ENCODE data around the gene RXRA. TPM values are rescaled to one million over a fixed set of nuclear protein-coding genes. Genes with fewer than 3 reads are reported as not detected.

Gene RXRA
- total and polyA plus RNA-seq, 2 of the 13 experiments (the other 11 are each of a cell fraction or from before 2014, with no cell fraction given) = 18.9 to 29.2 TPM

DNA sequence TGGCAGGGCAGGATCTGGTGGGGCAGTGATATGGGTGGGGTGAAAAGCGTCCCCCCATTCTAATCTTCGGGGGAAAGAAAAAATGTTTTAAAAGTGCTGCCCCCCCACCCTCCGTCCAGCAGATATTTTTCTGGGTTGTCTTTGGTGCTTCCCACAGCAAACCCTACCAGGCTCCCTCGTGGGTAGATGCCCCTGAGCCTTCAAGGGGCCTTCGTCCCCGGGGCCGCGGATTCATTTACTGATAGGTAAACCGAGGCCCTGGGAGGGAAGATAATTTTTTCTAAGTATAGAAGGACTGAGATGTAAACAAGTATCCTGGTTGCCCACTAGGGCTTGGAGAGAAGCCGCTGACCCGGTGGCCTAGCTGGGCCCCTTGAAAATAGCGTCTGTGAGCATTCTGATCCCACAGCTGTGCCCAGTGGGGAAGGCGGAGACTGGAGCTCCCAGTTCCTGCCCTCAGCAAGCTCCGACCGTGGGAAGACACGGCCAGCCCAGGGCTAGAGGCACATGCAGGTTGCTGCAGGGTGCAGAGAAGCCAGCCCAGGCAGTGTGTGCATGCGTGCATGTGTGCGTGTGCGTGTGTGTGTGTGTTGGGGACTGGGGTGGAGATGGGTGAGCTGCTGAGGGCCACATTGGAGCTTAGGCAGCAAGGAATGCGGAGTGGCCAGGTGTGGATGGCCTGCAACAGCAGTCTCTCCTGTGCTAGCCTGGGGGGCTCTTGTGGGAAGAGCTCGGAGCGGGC lies 6.0 kb upstream of the RXRA start (continued):
- TF ChIP-seq, protein P1, sequence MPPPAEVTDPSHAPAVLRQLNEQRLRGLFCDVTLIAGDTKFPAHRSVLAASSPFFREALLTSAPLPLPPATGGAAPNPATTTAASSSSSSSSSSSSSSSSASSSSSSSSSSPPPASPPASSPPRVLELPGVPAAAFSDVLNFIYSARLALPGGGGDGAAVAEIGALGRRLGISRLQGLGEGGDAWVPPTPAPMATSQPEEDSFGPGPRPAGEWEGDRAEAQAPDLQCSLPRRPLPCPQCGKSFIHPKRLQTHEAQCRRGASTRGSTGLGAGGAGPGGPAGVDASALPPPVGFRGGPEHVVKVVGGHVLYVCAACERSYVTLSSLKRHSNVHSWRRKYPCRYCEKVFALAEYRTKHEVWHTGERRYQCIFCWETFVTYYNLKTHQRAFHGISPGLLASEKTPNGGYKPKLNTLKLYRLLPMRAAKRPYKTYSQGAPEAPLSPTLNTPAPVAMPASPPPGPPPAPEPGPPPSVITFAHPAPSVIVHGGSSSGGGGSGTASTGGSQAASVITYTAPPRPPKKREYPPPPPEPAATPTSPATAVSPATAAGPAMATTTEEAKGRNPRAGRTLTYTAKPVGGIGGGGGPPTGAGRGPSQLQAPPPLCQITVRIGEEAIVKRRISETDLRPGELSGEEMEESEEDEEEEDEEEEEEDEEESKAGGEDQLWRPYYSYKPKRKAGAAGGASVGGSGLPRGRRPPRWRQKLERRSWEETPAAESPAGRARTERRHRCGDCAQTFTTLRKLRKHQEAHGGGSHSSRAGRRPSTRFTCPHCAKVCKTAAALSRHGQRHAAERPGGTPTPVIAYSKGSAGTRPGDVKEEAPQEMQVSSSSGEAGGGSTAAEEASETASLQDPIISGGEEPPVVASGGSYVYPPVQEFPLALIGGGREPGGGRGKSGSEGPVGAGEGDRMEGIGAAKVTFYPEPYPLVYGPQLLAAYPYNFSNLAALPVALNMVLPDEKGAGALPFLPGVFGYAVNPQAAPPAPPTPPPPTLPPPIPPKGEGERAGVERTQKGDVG (CRISPR knock-in tag; IDR thresholded peaks at IDR 0.05; ENCODE audit: borderline replicate concordance) = no peak
- TF ChIP-seq ELF4 (CRISPR knock-in tag; IDR thresholded peaks at IDR 0.05; ENCODE audit: borderline replicate concordance) (no peak), KAT8 (CRISPR knock-in tag; IDR thresholded peaks at IDR 0.05) (no peak), ZNF501 (CRISPR knock-in tag; IDR thresholded peaks at IDR 0.05) (no peak), CC2D1A (CRISPR knock-in tag; IDR thresholded peaks at IDR 0.05) (no peak), BORCS8-MEF2B (CRISPR knock-in tag; IDR thresholded peaks at IDR 0.05) (no peak), ZNF33B (CRISPR knock-in tag; IDR thresholded peaks at IDR 0.05) (no peak), ZBTB3 (CRISPR knock-in tag; IDR thresholded peaks at IDR 0.05; ENCODE audit: borderline replicate concordance, low read depth) (no peak), NFRKB (IDR thresholded peaks at IDR 0.05) (no peak), NFE2L1 (CRISPR knock-in tag; IDR thresholded peaks at IDR 0.05; ENCODE audit: borderline replicate concordance) (no peak), POGZ (CRISPR knock-in tag; IDR thresholded peaks at IDR 0.05) (no peak), ZNF839 (CRISPR knock-in tag; IDR thresholded peaks at IDR 0.05; ENCODE audit: borderline replicate concordance) (0 out of 2 replicates have a peak, but pooled peaks have one; percentile 23), KLF12 (CRISPR knock-in tag; IDR thresholded peaks at IDR 0.05; ENCODE audit: borderline replicate concordance) (no peak), ZNF124 (CRISPR knock-in tag; IDR thresholded peaks at IDR 0.05) (no peak)
- TF ChIP-seq, protein P2, sequence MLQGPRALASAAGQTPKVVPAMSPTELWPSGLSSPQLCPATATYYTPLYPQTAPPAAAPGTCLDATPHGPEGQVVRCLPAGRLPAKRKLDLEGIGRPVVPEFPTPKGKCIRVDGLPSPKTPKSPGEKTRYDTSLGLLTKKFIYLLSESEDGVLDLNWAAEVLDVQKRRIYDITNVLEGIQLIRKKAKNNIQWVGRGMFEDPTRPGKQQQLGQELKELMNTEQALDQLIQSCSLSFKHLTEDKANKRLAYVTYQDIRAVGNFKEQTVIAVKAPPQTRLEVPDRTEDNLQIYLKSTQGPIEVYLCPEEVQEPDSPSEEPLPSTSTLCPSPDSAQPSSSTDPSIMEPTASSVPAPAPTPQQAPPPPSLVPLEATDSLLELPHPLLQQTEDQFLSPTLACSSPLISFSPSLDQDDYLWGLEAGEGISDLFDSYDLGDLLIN (CRISPR knock-in tag; IDR thresholded peaks at IDR 0.05; ENCODE audit: borderline replicate concordance) = no peak
- TF ChIP-seq, protein P3, sequence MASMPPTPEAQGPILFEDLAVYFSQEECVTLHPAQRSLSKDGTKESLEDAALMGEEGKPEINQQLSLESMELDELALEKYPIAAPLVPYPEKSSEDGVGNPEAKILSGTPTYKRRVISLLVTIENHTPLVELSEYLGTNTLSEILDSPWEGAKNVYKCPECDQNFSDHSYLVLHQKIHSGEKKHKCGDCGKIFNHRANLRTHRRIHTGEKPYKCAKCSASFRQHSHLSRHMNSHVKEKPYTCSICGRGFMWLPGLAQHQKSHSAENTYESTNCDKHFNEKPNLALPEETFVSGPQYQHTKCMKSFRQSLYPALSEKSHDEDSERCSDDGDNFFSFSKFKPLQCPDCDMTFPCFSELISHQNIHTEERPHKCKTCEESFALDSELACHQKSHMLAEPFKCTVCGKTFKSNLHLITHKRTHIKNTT (CRISPR knock-in tag; IDR thresholded peaks at IDR 0.05) = no peak
- TF ChIP-seq, protein P4, sequence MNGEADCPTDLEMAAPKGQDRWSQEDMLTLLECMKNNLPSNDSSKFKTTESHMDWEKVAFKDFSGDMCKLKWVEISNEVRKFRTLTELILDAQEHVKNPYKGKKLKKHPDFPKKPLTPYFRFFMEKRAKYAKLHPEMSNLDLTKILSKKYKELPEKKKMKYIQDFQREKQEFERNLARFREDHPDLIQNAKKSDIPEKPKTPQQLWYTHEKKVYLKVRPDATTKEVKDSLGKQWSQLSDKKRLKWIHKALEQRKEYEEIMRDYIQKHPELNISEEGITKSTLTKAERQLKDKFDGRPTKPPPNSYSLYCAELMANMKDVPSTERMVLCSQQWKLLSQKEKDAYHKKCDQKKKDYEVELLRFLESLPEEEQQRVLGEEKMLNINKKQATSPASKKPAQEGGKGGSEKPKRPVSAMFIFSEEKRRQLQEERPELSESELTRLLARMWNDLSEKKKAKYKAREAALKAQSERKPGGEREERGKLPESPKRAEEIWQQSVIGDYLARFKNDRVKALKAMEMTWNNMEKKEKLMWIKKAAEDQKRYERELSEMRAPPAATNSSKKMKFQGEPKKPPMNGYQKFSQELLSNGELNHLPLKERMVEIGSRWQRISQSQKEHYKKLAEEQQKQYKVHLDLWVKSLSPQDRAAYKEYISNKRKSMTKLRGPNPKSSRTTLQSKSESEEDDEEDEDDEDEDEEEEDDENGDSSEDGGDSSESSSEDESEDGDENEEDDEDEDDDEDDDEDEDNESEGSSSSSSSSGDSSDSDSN (CRISPR knock-in tag; IDR thresholded peaks at IDR 0.05) = 0 out of 2 replicates have a peak, but pooled peaks have one; percentile 27
- TF ChIP-seq, protein P5, sequence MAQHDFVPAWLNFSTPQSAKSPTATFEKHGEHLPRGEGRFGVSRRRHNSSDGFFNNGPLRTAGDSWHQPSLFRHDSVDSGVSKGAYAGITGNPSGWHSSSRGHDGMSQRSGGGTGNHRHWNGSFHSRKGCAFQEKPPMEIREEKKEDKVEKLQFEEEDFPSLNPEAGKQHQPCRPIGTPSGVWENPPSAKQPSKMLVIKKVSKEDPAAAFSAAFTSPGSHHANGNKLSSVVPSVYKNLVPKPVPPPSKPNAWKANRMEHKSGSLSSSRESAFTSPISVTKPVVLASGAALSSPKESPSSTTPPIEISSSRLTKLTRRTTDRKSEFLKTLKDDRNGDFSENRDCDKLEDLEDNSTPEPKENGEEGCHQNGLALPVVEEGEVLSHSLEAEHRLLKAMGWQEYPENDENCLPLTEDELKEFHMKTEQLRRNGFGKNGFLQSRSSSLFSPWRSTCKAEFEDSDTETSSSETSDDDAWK (CRISPR knock-in tag; IDR thresholded peaks at IDR 0.05) = no peak
- TF ChIP-seq, protein P6, sequence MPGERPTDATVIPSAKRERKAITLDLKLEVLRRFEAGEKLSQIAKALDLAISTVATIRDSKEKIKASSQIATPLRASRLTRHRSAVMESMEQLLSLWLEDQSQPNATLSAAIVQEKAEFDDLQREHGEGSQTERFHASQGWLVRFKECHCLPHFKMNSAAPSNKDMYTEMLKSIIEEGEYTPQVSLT (CRISPR knock-in tag; IDR thresholded peaks at IDR 0.05; ENCODE audit: borderline replicate concordance, low read depth) = no peak
